WI38 (cell line): ENCODE measurements around the gene ARID1B.
"Not testable (repeated sequence)": the region's sequence is repeated elsewhere in the genome, so short reads cannot be mapped to it uniquely, and the experiment has no call there.

Experiments
- H3K4me3 ChIP-seq: 2 replicates; pipeline ENCODE4 v1.5.1; 2011; ENCODE audit warnings: low read depth, mild to moderate bottlenecking, control low read depth, low read length
- TF ChIP-seq, protein P1 (sequence below): IDR thresholded peaks from 2 replicates; pipeline ENCODE4 v1.5.1; 2012; ENCODE audit warnings: low read depth, mild to moderate bottlenecking, control low read depth, low read length

The ARID1B gene

DNA sequence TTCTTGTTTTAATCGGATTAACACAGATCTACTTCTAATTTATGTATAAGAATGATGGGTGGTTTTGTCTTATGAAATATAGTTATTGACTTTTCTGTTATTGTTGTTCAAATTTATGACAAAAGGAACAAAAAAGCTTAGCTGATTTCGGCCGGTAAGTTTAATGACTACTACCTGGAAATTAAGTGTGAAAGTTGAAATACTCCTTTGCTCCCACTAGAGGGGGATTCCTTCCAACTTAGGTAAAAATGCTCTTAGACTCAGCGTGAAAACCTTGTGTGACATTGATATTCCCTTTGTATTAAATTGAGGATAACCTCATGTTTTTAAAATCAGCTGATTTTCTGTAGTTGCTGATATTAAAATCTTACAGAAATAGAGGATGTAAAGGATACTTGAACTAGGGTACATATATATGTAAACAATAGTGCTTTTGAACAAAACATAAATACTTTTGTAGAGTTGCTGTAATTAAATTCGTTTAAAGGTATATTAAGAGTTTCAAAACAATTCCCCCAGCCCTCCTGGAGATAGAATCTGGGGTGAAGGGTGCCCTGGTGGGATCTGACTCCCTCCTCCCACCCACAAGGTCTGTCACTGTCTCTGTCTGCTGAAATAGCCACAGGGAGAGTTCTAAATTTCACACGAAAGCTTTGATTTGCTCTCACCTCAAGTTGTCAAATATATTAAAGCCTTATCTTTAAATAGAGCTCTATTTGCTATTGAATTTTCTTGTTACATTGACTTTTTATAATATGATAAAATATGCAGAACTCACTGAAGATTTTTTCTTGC lies 257.5 kb downstream of the ARID1B start:
- H3K4me3 ChIP-seq, result no peak overlapping the region
- TF ChIP-seq, protein P1, sequence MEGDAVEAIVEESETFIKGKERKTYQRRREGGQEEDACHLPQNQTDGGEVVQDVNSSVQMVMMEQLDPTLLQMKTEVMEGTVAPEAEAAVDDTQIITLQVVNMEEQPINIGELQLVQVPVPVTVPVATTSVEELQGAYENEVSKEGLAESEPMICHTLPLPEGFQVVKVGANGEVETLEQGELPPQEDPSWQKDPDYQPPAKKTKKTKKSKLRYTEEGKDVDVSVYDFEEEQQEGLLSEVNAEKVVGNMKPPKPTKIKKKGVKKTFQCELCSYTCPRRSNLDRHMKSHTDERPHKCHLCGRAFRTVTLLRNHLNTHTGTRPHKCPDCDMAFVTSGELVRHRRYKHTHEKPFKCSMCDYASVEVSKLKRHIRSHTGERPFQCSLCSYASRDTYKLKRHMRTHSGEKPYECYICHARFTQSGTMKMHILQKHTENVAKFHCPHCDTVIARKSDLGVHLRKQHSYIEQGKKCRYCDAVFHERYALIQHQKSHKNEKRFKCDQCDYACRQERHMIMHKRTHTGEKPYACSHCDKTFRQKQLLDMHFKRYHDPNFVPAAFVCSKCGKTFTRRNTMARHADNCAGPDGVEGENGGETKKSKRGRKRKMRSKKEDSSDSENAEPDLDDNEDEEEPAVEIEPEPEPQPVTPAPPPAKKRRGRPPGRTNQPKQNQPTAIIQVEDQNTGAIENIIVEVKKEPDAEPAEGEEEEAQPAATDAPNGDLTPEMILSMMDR, result peak; percentile 37

DNA sequence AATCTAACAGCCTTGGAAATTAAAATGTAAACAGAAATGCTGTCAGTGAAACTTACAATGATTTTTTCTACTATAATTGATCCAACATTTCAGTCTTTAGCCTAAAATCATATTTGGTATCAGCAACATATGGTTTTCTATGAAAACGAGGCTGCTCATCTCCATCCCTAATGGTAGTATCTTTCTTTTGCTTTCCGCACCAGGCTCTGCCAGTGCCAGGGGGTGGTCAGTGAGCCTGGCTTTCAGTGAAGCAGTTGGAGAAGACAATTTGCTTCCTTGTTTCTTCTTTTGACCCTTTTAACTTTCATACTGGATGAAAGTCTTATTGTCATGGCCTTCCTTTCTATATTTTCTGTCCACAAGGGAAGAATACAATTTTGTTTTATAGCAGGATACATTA lies 258.4 kb downstream of the ARID1B start:
- H3K4me3 ChIP-seq, result no peak overlapping the region

GRCh38 chr6:157036245-157036711 lies 259.1 kb downstream of the ARID1B start:
- TF ChIP-seq, protein P1, result no peak
- no peak overlapping the region for H3K4me3 ChIP-seq

More for the DNA sequence above, 258.4 kb downstream of the ARID1B start:
- TF ChIP-seq, protein P1, result no peak

DNA sequence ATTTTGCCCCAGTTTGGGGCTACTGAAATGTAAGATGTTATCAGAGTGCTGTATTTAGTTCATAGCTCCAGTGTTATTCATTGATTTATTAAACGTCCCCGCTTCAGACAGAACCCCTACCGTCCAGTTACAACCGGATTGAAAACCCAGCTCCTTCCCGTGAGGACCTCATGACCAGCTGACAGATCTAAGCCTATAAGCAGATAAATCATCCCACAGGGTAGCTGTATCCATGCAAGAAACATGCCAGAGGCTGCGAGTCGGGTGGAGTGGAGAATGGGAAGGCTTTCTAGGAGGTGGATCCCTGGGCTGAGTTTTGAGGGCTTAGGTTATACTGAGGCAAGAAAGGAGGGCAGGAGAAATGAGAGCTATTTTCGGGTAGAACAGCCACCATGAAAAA lies 260.0 kb downstream of the ARID1B start:
- TF ChIP-seq, protein P1, result no peak
- no peak overlapping the region for H3K4me3 ChIP-seq

GRCh38 chr6:157038610-157039009 lies 261.4 kb downstream of the ARID1B start:
- H3K4me3 ChIP-seq, result no peak overlapping the region
- TF ChIP-seq, protein P1, result no peak

- H3K4me3 ChIP-seq, result not testable (repeated sequence)
Measured at GRCh38 chr6:157039639-157040038, 262.5 kb downstream of the ARID1B start.

- no peak overlapping the region for H3K4me3 ChIP-seq
- TF ChIP-seq, protein P1, result no peak
Measured at GRCh38 chr6:157040191-157040590, 263.0 kb downstream of the ARID1B start.
